ENCODE measurements around the gene RPL5.

Gene RPL5

GRCh38 chr1:92795166-92795565 lies 36.7 kb upstream of the RPL5 start:
- no peaks in the 10 kb centered on the region for H3K4me1 ChIP-seq (ENCODE audit: control insufficient read depth, insufficient read depth, low read length)
- H3K36me3 ChIP-seq (ENCODE audit: control insufficient read depth, insufficient read depth, low read length), result no peaks in the 10 kb centered on the region
- H3K4me3 ChIP-seq (ENCODE audit: low read length), result no peak overlapping the region
- no peak for DNase-seq (ENCODE audit: low read depth, low spot score)
- H3K27me3 ChIP-seq (ENCODE audit: control insufficient read depth, insufficient read depth, low read length), result no peaks in the 10 kb centered on the region
- WGBS (ENCODE audit: insufficient coverage, insufficient read length), result no CpG with 5 or more reads among the region's 4 CpGs
- H3K27ac ChIP-seq (ENCODE audit: low read length), result no peak overlapping the region
- H3K9me3 ChIP-seq (ENCODE audit: control insufficient read depth, insufficient read depth, low read length), result no peaks in the 10 kb centered on the region

GRCh38 chr1:92797297-92797696 lies 34.5 kb upstream of the RPL5 start:
- H3K9me3 ChIP-seq (ENCODE audit: control insufficient read depth, insufficient read depth, low read length), result no peaks in the 10 kb centered on the region
- DNase-seq (ENCODE audit: low read depth, low spot score), result no peak
- H3K27me3 ChIP-seq (ENCODE audit: control insufficient read depth, insufficient read depth, low read length), result no peaks in the 10 kb centered on the region
- H3K36me3 ChIP-seq (ENCODE audit: control insufficient read depth, insufficient read depth, low read length), result no peaks in the 10 kb centered on the region
- no peak overlapping the region for H3K4me3 ChIP-seq (ENCODE audit: low read length)
- H3K4me1 ChIP-seq (ENCODE audit: control insufficient read depth, insufficient read depth, low read length), result no peaks in the 10 kb centered on the region
- no peak overlapping the region for H3K27ac ChIP-seq (ENCODE audit: low read length)

DNA sequence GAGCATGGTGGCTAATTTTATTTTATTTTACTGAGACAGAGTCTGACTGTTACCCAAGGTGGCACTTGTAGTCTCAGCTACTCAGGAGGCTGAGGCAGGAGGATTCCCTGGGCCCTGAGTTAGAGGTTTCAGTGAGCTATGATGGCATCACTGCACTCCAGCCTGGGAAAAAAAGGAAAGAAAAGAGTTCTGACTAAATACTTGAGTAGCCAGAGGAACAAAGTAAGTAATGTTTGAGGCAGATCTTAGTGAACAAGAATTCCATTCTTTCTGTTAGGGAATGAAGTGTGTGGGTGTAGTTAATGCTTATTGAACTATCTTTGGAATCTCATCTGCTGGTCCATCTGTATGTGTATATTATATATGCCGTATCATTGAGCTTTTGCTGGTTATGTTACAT lies 33.9 kb upstream of the RPL5 start:
- Histone ChIP-seq H3K27ac (ENCODE audit: low read length) (no peak overlapping the region), H3K36me3 (ENCODE audit: control insufficient read depth, insufficient read depth, low read length) (no peaks in the 10 kb centered on the region), H3K9me3 (ENCODE audit: control insufficient read depth, insufficient read depth, low read length) (no peaks in the 10 kb centered on the region), H3K4me1 (ENCODE audit: control insufficient read depth, insufficient read depth, low read length) (no peaks in the 10 kb centered on the region), H3K27me3 (ENCODE audit: control insufficient read depth, insufficient read depth, low read length) (no peaks in the 10 kb centered on the region), H3K4me3 (ENCODE audit: low read length) (no peak overlapping the region)
- no CpG with 5 or more reads among the region's 1 CpG for WGBS (ENCODE audit: insufficient coverage, insufficient read length)
- DNase-seq (ENCODE audit: low read depth, low spot score), result no peak

- H3K27me3 ChIP-seq (ENCODE audit: control insufficient read depth, insufficient read depth, low read length), result no peaks in the 10 kb centered on the region
- H3K9me3 ChIP-seq (ENCODE audit: control insufficient read depth, insufficient read depth, low read length), result no peaks in the 10 kb centered on the region
- no peaks in the 10 kb centered on the region for H3K36me3 ChIP-seq (ENCODE audit: control insufficient read depth, insufficient read depth, low read length)
- H3K4me1 ChIP-seq (ENCODE audit: control insufficient read depth, insufficient read depth, low read length), result no peaks in the 10 kb centered on the region
- no peak overlapping the region for H3K27ac ChIP-seq (ENCODE audit: low read length)
- no peak overlapping the region for H3K4me3 ChIP-seq (ENCODE audit: low read length)
- DNase-seq (ENCODE audit: low read depth, low spot score), result no peak
- WGBS (ENCODE audit: insufficient coverage, insufficient read length), result no CpG with 5 or more reads among the region's 7 CpGs
Measured at GRCh38 chr1:92803140-92803887, 28.5 kb upstream of the RPL5 start.

DNA sequence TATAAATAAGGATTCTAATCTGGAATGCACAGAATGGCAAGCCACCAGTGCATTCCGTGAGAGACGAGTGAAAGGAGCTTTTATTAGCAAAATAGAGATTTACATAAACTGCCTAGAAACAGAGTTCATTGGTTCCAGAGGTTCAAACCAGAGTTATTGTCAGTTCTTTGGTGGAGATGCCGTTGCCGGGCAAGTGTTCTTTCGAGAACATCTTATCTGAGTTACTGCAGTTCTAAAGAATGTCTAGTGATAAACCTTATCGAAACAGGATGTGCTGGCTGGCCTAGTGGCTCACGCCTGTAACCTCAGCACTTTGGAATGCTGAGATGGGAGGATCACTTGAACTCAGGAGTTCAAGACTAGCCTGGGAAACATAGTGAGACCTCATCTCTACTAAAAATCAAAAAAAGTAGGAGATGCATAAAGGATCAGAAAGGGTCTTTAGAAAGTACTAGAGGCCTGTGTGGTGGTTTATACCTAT lies 27.1 kb upstream of the RPL5 start:
- DNase-seq (ENCODE audit: low read depth, low spot score), result no peak
- H3K36me3 ChIP-seq (ENCODE audit: control insufficient read depth, insufficient read depth, low read length), result no peaks in the 10 kb centered on the region
- WGBS (ENCODE audit: insufficient coverage, insufficient read length), result no CpG with 5 or more reads among the region's 7 CpGs
- no peaks in the 10 kb centered on the region for H3K27me3 ChIP-seq (ENCODE audit: control insufficient read depth, insufficient read depth, low read length)
- H3K27ac ChIP-seq (ENCODE audit: low read length), result no peak overlapping the region
- no peak overlapping the region for H3K4me3 ChIP-seq (ENCODE audit: low read length)
- no peaks in the 10 kb centered on the region for H3K9me3 ChIP-seq (ENCODE audit: control insufficient read depth, insufficient read depth, low read length)
- no peaks in the 10 kb centered on the region for H3K4me1 ChIP-seq (ENCODE audit: control insufficient read depth, insufficient read depth, low read length)

GRCh38 chr1:92805216-92805615 lies 26.6 kb upstream of the RPL5 start:
- Histone ChIP-seq H3K4me1 (ENCODE audit: control insufficient read depth, insufficient read depth, low read length) (no peaks in the 10 kb centered on the region), H3K9me3 (ENCODE audit: control insufficient read depth, insufficient read depth, low read length) (no peaks in the 10 kb centered on the region), H3K36me3 (ENCODE audit: control insufficient read depth, insufficient read depth, low read length) (no peaks in the 10 kb centered on the region), H3K27ac (ENCODE audit: low read length) (no peak overlapping the region), H3K27me3 (ENCODE audit: control insufficient read depth, insufficient read depth, low read length) (no peaks in the 10 kb centered on the region), H3K4me3 (ENCODE audit: low read length) (no peak overlapping the region)
- no peak for DNase-seq (ENCODE audit: low read depth, low spot score)
- no CpG with 5 or more reads among the region's 1 CpG for WGBS (ENCODE audit: insufficient coverage, insufficient read length)

DNA sequence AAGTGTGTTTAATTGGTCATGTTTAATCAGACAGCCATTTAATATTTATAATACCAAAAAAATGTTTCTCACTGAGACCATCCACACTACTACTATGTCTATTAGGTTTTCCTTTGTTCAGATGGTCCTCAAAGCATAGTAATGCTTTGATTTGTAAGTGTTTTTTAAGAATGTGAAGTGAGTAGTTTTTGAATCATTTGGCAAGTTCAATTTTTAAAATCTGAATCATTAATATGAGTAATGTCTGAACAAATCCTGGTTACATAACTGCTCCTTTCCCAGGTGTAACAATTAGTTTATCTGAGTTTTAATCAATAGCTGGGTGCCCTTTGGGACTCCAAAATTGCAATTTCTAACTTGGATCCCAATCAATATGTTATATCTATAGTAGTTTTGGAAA lies 23.5 kb upstream of the RPL5 start:
- DNase-seq (ENCODE audit: low read depth, low spot score), result no peak
- Histone ChIP-seq H3K36me3 (ENCODE audit: control insufficient read depth, insufficient read depth, low read length) (no peaks in the 10 kb centered on the region), H3K9me3 (ENCODE audit: control insufficient read depth, insufficient read depth, low read length) (no peaks in the 10 kb centered on the region), H3K4me1 (ENCODE audit: control insufficient read depth, insufficient read depth, low read length) (no peaks in the 10 kb centered on the region), H3K27ac (ENCODE audit: low read length) (no peak overlapping the region), H3K27me3 (ENCODE audit: control insufficient read depth, insufficient read depth, low read length) (no peaks in the 10 kb centered on the region), H3K4me3 (ENCODE audit: low read length) (no peak overlapping the region)

GRCh38 chr1:92816732-92817131 lies 15.1 kb upstream of the RPL5 start:
- no peaks in the 10 kb centered on the region for H3K27me3 ChIP-seq (ENCODE audit: control insufficient read depth, insufficient read depth, low read length)
- H3K9me3 ChIP-seq (ENCODE audit: control insufficient read depth, insufficient read depth, low read length), result no peaks in the 10 kb centered on the region
- no peak overlapping the region for H3K27ac ChIP-seq (ENCODE audit: low read length)
- no peak for DNase-seq (ENCODE audit: low read depth, low spot score)
- no peak overlapping the region for H3K4me3 ChIP-seq (ENCODE audit: low read length)
- no peaks in the 10 kb centered on the region for H3K36me3 ChIP-seq (ENCODE audit: control insufficient read depth, insufficient read depth, low read length)
- no CpG with 5 or more reads among the region's 2 CpGs for WGBS (ENCODE audit: insufficient coverage, insufficient read length)
- no peaks in the 10 kb centered on the region for H3K4me1 ChIP-seq (ENCODE audit: control insufficient read depth, insufficient read depth, low read length)

DNA sequence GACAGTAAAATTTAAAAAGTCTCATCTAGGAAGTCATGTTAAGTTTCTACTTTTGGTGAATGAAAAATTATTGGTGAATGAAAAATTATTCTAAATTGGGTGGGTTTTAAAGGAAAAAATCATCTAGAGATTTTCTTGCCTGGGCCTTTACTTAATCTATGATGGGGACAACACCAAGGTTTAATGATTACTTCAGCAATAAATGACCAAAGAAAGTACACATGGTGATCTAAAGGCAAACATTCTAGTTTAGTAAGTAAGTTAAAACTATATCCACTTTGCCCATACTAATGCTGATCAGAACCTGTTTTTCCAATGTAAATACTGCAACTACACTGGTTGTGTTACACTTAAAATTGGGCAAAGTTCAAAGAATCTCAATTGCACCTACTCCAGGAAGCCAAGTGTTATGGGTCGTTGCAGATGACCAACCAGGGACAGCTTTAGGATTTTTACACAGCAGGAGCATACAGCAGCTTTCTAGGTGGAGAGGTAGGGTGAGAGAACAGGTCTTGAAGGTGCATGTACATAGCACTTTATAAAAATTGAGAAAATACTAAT lies 14.6 kb upstream of the RPL5 start:
- no CpG with 5 or more reads among the region's 1 CpG for WGBS (ENCODE audit: insufficient coverage, insufficient read length)

GRCh38 chr1:92817986-92818764 lies 13.7 kb upstream of the RPL5 start:
- Histone ChIP-seq H3K27me3 (ENCODE audit: control insufficient read depth, insufficient read depth, low read length) (no peaks in the 10 kb centered on the region), H3K9me3 (ENCODE audit: control insufficient read depth, insufficient read depth, low read length) (no peaks in the 10 kb centered on the region), H3K4me3 (ENCODE audit: low read length) (no peak overlapping the region), H3K4me1 (ENCODE audit: control insufficient read depth, insufficient read depth, low read length) (no peaks in the 10 kb centered on the region), H3K36me3 (ENCODE audit: control insufficient read depth, insufficient read depth, low read length) (no peaks in the 10 kb centered on the region), H3K27ac (ENCODE audit: low read length) (no peak overlapping the region)
- no peak for DNase-seq (ENCODE audit: low read depth, low spot score)
- no CpG with 5 or more reads among the region's 3 CpGs for WGBS (ENCODE audit: insufficient coverage, insufficient read length)

More for the DNA sequence above, 14.6 kb upstream of the RPL5 start:
- Histone ChIP-seq H3K27me3 (ENCODE audit: control insufficient read depth, insufficient read depth, low read length) (no peaks in the 10 kb centered on the region), H3K4me1 (ENCODE audit: control insufficient read depth, insufficient read depth, low read length) (no peaks in the 10 kb centered on the region), H3K27ac (ENCODE audit: low read length) (no peak overlapping the region), H3K9me3 (ENCODE audit: control insufficient read depth, insufficient read depth, low read length) (no peaks in the 10 kb centered on the region), H3K36me3 (ENCODE audit: control insufficient read depth, insufficient read depth, low read length) (no peaks in the 10 kb centered on the region), H3K4me3 (ENCODE audit: low read length) (no peak overlapping the region)
- no peak for DNase-seq (ENCODE audit: low read depth, low spot score)

Data from iPS DF 6.9 (cell line).